GM18517 (cell line): ENCODE data around the gene GNGT1.
"Not testable (repeated sequence)": the region's sequence is repeated elsewhere in the genome, so short reads cannot be mapped to it uniquely, and the experiment has no call there.

ENCODE experiments used
- ATAC-seq: cut with Tn5 transposase; IDR thresholded peaks from one replicate; pipeline ENCODE4 v1.9.1; 2021; ENCODE audit warnings: mild to moderate bottlenecking, moderate library complexity; ENCODE audit not compliant: unreplicated experiment

GNGT1 gene

GRCh38 chr7:93902777-93903423 is 3.5 kb upstream of the GNGT1 start:
- no peak for ATAC-seq

DNA sequence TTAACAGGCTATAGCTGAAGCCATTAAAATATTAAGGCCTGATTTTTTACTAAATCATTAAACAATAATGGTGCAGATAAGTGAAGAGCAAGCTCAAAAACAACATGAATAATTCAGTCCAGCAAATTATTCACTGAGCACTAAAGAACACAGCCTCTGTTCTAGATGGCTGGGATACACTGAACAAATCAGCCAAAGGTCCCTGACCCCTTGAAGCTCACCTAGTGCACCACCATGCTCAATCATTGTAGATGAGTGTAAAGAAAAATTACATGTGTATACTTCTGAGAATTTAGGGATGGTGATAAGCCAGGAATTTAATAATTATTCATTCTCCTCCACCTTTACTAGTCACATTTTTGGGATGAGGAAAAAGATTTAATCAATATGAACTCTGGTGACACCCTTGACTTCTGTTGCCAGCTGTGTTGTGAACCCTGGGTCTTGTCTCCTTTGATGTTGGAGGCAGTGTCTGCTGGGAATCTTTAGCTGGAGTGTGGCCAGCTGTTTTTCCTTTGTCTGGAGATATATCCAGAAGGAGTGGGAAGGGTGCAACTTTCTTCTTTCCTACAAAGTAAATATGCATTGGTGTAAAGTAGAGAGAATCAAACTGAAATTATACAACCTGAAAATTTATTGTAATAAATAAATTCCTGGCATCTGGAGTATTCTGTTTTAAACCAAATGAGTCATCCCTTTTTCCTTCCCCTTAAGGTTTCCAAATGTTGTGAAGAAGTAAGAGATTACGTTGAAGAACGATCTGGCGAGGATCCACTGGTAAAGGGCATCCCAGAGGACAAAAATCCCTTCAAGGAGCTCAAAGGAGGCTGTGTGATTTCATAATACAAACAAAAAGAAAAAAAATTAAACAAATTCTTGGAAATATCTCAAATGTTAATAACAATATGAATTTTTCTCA is 4.0 kb downstream of the GNGT1 start:
- no peak for ATAC-seq

- ATAC-seq = not testable (repeated sequence)
These were observed 4.9 kb downstream of the GNGT1 start for GRCh38 chr7:93911242-93911641.

DNA sequence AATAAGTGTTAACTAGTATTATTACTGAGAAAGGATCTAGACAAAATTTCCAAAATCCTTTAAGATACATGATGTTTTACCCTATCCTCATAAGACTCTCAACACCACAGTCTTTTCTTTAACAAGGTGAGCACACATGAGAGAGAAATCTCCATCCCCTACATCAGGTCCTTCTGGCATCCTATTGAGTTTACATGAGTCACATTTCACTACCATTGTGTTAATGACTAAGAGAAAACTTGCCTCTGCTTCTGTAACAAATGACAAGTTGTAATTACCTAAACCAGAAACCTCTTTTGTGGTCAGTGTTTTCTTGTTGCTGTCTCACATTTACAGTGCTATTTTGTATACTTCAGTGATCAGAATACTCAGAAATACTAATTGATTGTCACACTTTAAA is 5.3 kb downstream of the GNGT1 start:
- ATAC-seq = peak; percentile 53

GRCh38 chr7:93913197-93913596 is 6.8 kb downstream of the GNGT1 start:
- no peak for ATAC-seq

GRCh38 chr7:93914581-93915066 is 8.3 kb downstream of the GNGT1 start:
- no peak for ATAC-seq

GRCh38 chr7:93915206-93915842 is 9.0 kb downstream of the GNGT1 start:
- not testable (repeated sequence) for ATAC-seq

- ATAC-seq = not testable (repeated sequence)
These were observed 9.5 kb downstream of the GNGT1 start for GRCh38 chr7:93915888-93916287.

- not testable (repeated sequence) for ATAC-seq
These were observed 9.9 kb downstream of the GNGT1 start for GRCh38 chr7:93916315-93916714.

GRCh38 chr7:93920496-93921182 is 14.3 kb downstream of the GNGT1 start:
- no peak for ATAC-seq

- no peak for ATAC-seq
These were observed 14.8 kb downstream of the GNGT1 start for GRCh38 chr7:93921186-93921585.

- ATAC-seq = peak; percentile 84
These were observed 15.5 kb downstream of the GNGT1 start, which contains the start of gene GNG11 for GRCh38 chr7:93921607-93922566. GNG11 (plus strand) TSS chr7:93921735; CDS start chr7:93922138, 403 bp downstream.

DNA sequence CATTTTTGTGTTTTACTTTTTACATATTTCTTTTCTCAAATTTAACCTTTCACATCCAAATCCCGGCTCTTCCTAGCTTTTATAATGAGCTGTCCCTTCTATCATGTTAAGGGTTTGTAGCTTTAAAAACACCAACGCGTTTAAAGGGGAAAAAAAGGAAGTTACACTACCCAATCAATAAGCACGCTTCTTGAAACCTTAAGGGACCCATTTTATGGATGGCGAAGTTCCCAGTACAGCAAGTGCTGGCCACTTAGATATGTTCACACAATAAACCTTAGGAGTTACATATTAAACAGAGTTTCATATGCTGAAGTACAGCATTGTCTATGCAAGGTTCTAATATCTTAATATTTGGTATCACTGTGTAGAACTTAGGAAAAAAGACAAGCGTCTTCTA is 16.9 kb downstream of the GNGT1 start:
- no peak for ATAC-seq

DNA sequence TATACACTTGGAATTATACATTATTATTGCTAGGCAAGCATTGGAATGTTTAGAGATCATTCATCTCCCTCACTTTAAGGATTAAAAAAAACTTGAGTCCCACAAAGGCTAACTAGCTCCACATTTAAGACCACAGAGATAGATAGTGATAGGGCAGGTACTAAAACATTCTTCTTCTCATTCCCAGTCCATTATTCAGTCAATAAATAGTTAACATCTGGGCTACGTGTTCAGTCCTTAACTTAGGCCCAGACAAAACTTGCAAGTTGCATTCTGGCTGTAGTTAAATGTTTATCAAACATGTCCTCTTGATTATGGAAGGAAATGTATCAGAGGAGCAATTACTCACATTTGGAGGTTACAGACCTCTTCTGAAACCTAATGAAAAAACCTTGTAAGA is 17.6 kb downstream of the GNGT1 start:
- ATAC-seq = no peak

DNA sequence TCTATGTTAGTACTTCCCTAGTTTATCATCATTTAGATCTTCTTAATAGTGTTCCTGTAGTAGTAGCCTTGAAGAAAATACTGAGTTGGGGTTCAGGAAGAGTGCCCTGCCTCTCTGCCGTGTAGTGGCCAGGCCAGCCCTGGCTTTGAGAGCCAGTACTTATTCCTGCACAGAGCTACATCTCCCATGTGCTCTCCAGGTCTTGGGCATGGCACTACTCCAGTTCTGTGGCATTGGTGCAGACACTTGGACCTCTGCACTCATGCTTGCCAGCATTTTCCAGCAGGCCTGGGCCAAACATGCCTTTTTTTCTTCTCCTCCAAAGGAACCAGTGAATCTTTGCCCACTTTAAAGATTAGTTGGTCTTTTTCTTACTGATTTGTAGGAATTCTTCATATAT is 20.4 kb downstream of the GNGT1 start:
- ATAC-seq = no peak

DNA sequence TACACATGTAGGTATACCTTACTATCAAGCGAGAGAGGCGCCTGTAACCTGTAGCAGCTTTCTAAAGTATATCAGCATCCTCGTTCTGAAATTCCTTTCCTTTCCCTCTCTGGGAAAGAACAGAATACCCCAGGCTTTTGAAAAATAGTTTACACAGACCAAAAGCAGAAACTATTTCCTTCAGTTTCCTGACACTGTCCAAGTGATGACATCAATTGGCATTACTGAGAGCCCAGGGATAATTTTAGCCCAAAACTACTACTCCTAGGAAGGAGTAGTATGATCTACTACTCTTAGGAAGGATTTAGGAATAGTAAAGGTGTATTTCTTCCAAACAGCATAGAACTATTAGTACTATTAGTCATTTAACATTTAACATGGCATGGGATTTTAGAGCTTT is 21.2 kb downstream of the GNGT1 start:
- no peak for ATAC-seq

DNA sequence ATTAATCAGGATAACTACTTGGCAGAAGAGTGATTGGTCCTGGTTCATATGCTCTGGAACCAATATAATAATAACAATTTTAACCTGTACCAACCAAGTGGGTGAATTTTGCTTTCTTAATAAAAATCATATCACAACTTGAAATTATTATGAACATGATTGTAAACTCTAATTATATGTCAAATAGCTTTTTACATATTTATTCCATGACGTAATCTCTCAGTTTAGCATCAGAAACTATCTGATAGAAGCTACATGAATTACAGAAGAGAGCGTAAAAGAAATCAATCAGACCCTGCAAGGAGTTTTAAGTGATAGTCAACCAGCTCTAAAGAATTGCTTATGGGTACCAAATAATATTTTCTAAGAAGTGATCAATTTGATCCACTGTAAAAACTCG is 25.3 kb downstream of the GNGT1 start:
- no peak for ATAC-seq

- ATAC-seq = no peak
These were observed 26.8 kb downstream of the GNGT1 start for GRCh38 chr7:93933156-93933555.

DNA sequence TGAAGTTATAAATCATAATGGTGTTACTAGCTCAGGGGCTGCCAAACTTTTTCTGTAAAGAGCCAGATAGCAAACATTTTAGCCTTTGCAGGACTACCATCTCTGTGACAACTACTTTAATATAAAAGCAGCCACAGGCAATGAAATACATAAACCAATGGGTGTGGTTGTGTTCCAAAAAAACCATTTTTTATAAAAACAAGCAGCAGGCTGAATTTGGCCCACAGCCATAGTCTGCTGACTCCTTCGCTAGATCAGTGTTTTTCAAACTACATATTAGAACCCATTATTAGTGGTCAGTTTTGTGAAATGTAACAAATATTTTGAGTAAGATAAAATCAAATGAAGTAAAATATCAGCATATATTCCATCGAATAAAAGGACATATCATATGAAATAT is 28.7 kb downstream of the GNGT1 start:
- no peak for ATAC-seq

- ATAC-seq = no peak
These were observed 31.5 kb downstream of the GNGT1 start for GRCh38 chr7:93937818-93938217.
